IMR-90 (cell line): ENCODE measurements around the gene PARD3. TPM values are rescaled to one million over a fixed set of nuclear protein-coding genes. Genes with fewer than 3 reads are reported as not detected.

Experiments
- ATAC-seq: fragments of 200-7000 bp; cut with Tn5 transposase; 2 replicates; pipeline ENCODE4 v1.9.1; 2020; ENCODE audit warnings: low read depth, mild to moderate bottlenecking, moderate library complexity
- BruUV-seq: library from RNA; stranded (reverse); fragments of 400-500 nt; replicated peaks from 2 replicates; lab custom pipeline; 2021; lab: Mats Ljungman, UMichigan
- CTCF ChIA-PET: fragments of 300-600 bp; formaldehyde crosslinking; extraction: SDS; loops from one replicate; lab custom pipeline; 2021; ENCODE audit warnings: antibody characterized with exemption; lab: Yijun Ruan, JAX
- POLR2A ChIA-PET: fragments of 300-600 bp; sonication (Branson Sonifier 250); formaldehyde crosslinking; loops from one replicate; lab custom pipeline; 2022; ENCODE audit warnings: antibody characterized with exemption; ENCODE audit not compliant: unreplicated experiment; lab: Charles Lee
- DNase-seq: peaks from one replicate; pipeline ENCODE4 v3.0.0; 2013
- H2AFZ ChIP-seq: replicated peaks from 2 replicates; pipeline ENCODE3; 2013; ENCODE audit warnings: low read length, mild to moderate bottlenecking; ENCODE audit not compliant: poor library complexity
- H2AK5ac ChIP-seq: 2 replicates; pipeline ENCODE4 v1.6.1; 2013; ENCODE audit warnings: low read depth, low read length, inconsistent platforms
- H2AK9ac ChIP-seq: replicated peaks from 2 replicates; pipeline ENCODE3; 2013; ENCODE audit warnings: mild to moderate bottlenecking, low read depth, low read length, moderate library complexity; ENCODE audit not compliant: poor library complexity
- H2BK120ac ChIP-seq: 2 replicates; pipeline ENCODE4 v1.6.1; 2013; ENCODE audit warnings: low read depth, low read length, inconsistent platforms
- H2BK15ac ChIP-seq: 3 replicates; pipeline ENCODE4 v1.6.1; 2013; ENCODE audit warnings: low read depth, low read length, inconsistent platforms
- H2BK20ac ChIP-seq: 2 replicates; pipeline ENCODE4 v1.6.1; 2013; ENCODE audit warnings: low read depth, mild to moderate bottlenecking, inconsistent platforms, low read length, moderate library complexity
- H2BK5ac ChIP-seq: 2 replicates; pipeline ENCODE4 v1.6.1; 2013; ENCODE audit warnings: mild to moderate bottlenecking, low read depth, low read length, inconsistent platforms; ENCODE audit not compliant: poor library complexity, severe bottlenecking
- H3K14ac ChIP-seq: replicated peaks from 2 replicates; pipeline ENCODE4 v1.6.1; 2013; ENCODE audit warnings: low read depth, low read length, inconsistent platforms
- H3K18ac ChIP-seq: 2 replicates; pipeline ENCODE4 v1.6.1; 2013; ENCODE audit warnings: low read depth, low read length, control low read depth
- H3K23ac ChIP-seq: 2 replicates; pipeline ENCODE4 v1.6.1; 2013; ENCODE audit warnings: low read depth, low read length, inconsistent platforms
- H3K27ac ChIP-seq: 2 replicates; pipeline ENCODE4 v1.5.1; 2013; ENCODE audit warnings: mild to moderate bottlenecking, control low read depth, low read length; ENCODE audit not compliant: insufficient read depth
- H3K27me3 ChIP-seq: 2 replicates; pipeline ENCODE4 v1.6.1; 2013; ENCODE audit warnings: low read length; ENCODE audit not compliant: control insufficient read depth, insufficient read depth
- H3K36me3 ChIP-seq: 2 replicates; pipeline ENCODE4 v1.6.1; 2013; ENCODE audit warnings: low read length, mixed read lengths; ENCODE audit not compliant: control insufficient read depth, insufficient read depth
- H3K4ac ChIP-seq: 2 replicates; pipeline ENCODE4 v1.6.1; 2013; ENCODE audit warnings: low read depth, low read length, inconsistent platforms
- H3K4me1 ChIP-seq: 2 replicates; pipeline ENCODE4 v1.6.1; 2013; ENCODE audit warnings: low read length, mixed read lengths; ENCODE audit not compliant: control insufficient read depth, insufficient read depth
- H3K4me2 ChIP-seq: 2 replicates; pipeline ENCODE4 v1.6.1; 2013; ENCODE audit warnings: low read depth, mild to moderate bottlenecking, control low read depth, low read length, moderate library complexity
- H3K4me3 ChIP-seq: 2 replicates; pipeline ENCODE4 v1.5.1; 2013; ENCODE audit warnings: low read depth, mild to moderate bottlenecking, control low read depth, low read length, moderate library complexity; ENCODE audit not compliant: insufficient read depth
- H3K56ac ChIP-seq: 2 replicates; pipeline ENCODE4 v1.6.1; 2013; ENCODE audit warnings: low read length, inconsistent platforms; ENCODE audit not compliant: insufficient read depth; ENCODE audit errors: extremely low read depth
- H3K79me1 ChIP-seq, 2 experiments: 2 replicates each; pipeline ENCODE4 v1.6.1; 2013; ENCODE audit warnings: low read length in 2 of 2, inconsistent platforms in 1 of 2, low read depth in 1 of 2
- H3K9ac ChIP-seq: 2 replicates; pipeline ENCODE4 v1.6.1; 2013; ENCODE audit warnings: low read depth, low read length, control low read depth
- H3K9me1 ChIP-seq: 2 replicates; pipeline ENCODE4 v1.6.1; 2013; ENCODE audit warnings: low read length, inconsistent platforms; ENCODE audit not compliant: insufficient read depth
- H3K9me3 ChIP-seq: 2 replicates; pipeline ENCODE4 v1.6.1; 2013; ENCODE audit warnings: low read length; ENCODE audit not compliant: control insufficient read depth, insufficient read depth
- H4K20me1 ChIP-seq: 2 replicates; pipeline ENCODE4 v1.6.1; 2013; ENCODE audit warnings: low read length, inconsistent platforms; ENCODE audit not compliant: insufficient read depth
- H4K5ac ChIP-seq: 2 replicates; pipeline ENCODE4 v1.6.1; 2013; ENCODE audit warnings: mild to moderate bottlenecking, low read depth, low read length, control low read depth
- H4K8ac ChIP-seq, 2 experiments: 2 replicates each; pipeline ENCODE4 v1.6.1; 2013; ENCODE audit warnings: low read depth in 2 of 2, low read length in 2 of 2, control low read depth in 1 of 2, inconsistent platforms in 1 of 2
- H4K91ac ChIP-seq: 2 replicates; pipeline ENCODE4 v1.6.1; 2013; ENCODE audit warnings: low read depth, low read length, inconsistent platforms; ENCODE audit not compliant: insufficient read depth
- BHLHE40 ChIP-seq: fragments of 150-350 bp; IDR thresholded peaks from 2 replicates; pipeline ENCODE4 v1.6.1; 2016; ENCODE audit warnings: mild to moderate bottlenecking, low read depth, low read length
- CEBPB ChIP-seq: IDR thresholded peaks from 2 replicates; pipeline ENCODE4 v1.6.1; 2012; ENCODE audit warnings: low read depth, low read length, improper control_type of control experiment
- CHD1 ChIP-seq: IDR thresholded peaks from 2 replicates; pipeline ENCODE4 v1.6.1; 2012; ENCODE audit warnings: low read depth, low read length, improper control_type of control experiment
- ELK1 ChIP-seq: fragments of 150-350 bp; IDR thresholded peaks from 2 replicates; pipeline ENCODE4 v1.6.1; 2016; ENCODE audit warnings: low read depth, mild to moderate bottlenecking, low read length, moderate library complexity, borderline replicate concordance
- FOS ChIP-seq: fragments of 150-350 bp; IDR thresholded peaks from 2 replicates; pipeline ENCODE4 v1.6.1; 2016; ENCODE audit warnings: low read depth, low read length
- MAFK ChIP-seq: IDR thresholded peaks from 2 replicates; pipeline ENCODE4 v1.6.1; 2012; ENCODE audit warnings: low read depth, low read length, improper control_type of control experiment
- MAZ ChIP-seq: IDR thresholded peaks from 2 replicates; pipeline ENCODE4 v1.6.1; 2012; ENCODE audit warnings: low read depth, mild to moderate bottlenecking, low read length, improper control_type of control experiment, moderate library complexity, borderline replicate concordance
- MXI1 ChIP-seq: IDR thresholded peaks from 2 replicates; pipeline ENCODE4 v1.6.1; 2012; ENCODE audit warnings: low read depth, mild to moderate bottlenecking, low read length, moderate library complexity, borderline replicate concordance
- NFE2L2 ChIP-seq: fragments of 150-350 bp; IDR thresholded peaks from 2 replicates; pipeline ENCODE4 v1.6.1; 2016; ENCODE audit warnings: low read depth, mild to moderate bottlenecking, low read length
- POLR2A ChIP-seq: IDR thresholded peaks from 2 replicates; pipeline ENCODE4 v1.6.1; 2012; ENCODE audit warnings: mild to moderate bottlenecking, low read depth, low read length
- RAD21 ChIP-seq: IDR thresholded peaks from 2 replicates; pipeline ENCODE4 v1.6.1; 2012; ENCODE audit warnings: low read length, improper control_type of control experiment
- RCOR1 ChIP-seq: IDR thresholded peaks from 2 replicates; pipeline ENCODE4 v1.6.1; 2012; ENCODE audit warnings: mild to moderate bottlenecking, low read length, improper control_type of control experiment; ENCODE audit not compliant: insufficient replicate concordance
- RFX5 ChIP-seq: IDR thresholded peaks from 2 replicates; pipeline ENCODE4 v1.8.0; 2012; ENCODE audit warnings: low read depth, mild to moderate bottlenecking, low read length, moderate library complexity
- SMC3 ChIP-seq: fragments of 150-350 bp; IDR thresholded peaks from 2 replicates; pipeline ENCODE4 v1.6.1; 2016; ENCODE audit warnings: low read depth, mild to moderate bottlenecking, antibody characterized with exemption, low read length, moderate library complexity
- WGBS, 2 experiments: methylation state at CpG; one replicate each; pipeline versions ENCODE4 v1.1.5 to v1.1.7; 2013; ENCODE audit warnings: missing lambda C conversion rate in 2 of 2; ENCODE audit not compliant: insufficient read length in 1 of 2; ENCODE audit errors: extremely low coverage in 2 of 2; 5-methylcytosine and 5-hydroxymethylcytosine counted together
- dilution Hi-C: fragments of 300-500 bp; cut with HindIII; formaldehyde crosslinking; loops from one replicate; pipeline ENCODE4 v1.14.3; 2018; ENCODE audit warnings: low sequenced_read_pairs; ENCODE audit not compliant: unreplicated experiment
- in situ Hi-C: fragments of 300-500 bp; cut with MboI; formaldehyde crosslinking; loops from 3 replicates; pipeline ENCODE4 v1.14.3; 2019; ENCODE audit warnings: low sequenced_read_pairs, inconsistent platforms, mixed read lengths
- intact Hi-C: fragments of 100-400 bp; cut with micrococcal nuclease; formaldehyde crosslinking; loops from 2 replicates; pipeline ENCODE4 v1.10.0; 2022
- polyA plus RNA-seq, 3 experiments: library from polyadenylated mRNA; depleted of rRNA; stranded (reverse); fragments of >200 nt; gene quantifications; 2 replicates each; pipeline ENCODE4 v1.2.3, GENCODE V29; 2012; ENCODE audit warnings: low replicate concordance in 1 of 3
- total RNA-seq: library from RNA; depleted of rRNA; stranded (reverse); fragments of >200 nt; gene quantifications from 2 replicates; pipeline ENCODE4 v1.2.3, GENCODE V29; 2012
- TF ChIP-seq, protein P1 (sequence below): fragments of 150-350 bp; IDR thresholded peaks from 2 replicates; pipeline ENCODE4 v1.6.1; 2017; ENCODE audit warnings: mild to moderate bottlenecking, antibody characterized with exemption, low read length, low read depth
- TF ChIP-seq, protein P2 (sequence below): conservative IDR thresholded peaks from 2 replicates; pipeline ENCODE4 v1.5.1; 2012; ENCODE audit warnings: mild to moderate bottlenecking, low read depth, low read length, improper control_type of control experiment

The PARD3 gene
- total and polyA plus RNA-seq, 2 of the 4 experiments (the other 2 are of a cell fraction), result 14.6 to 37.5 TPM

- H4K20me1 ChIP-seq, result no peaks in the 10 kb centered on the region
- no peak overlapping the region for H2AK9ac ChIP-seq
- ATAC-seq, result peak; percentile 16; the same call in 1 of the 2 replicates
- H3K4ac ChIP-seq, result no peak overlapping the region
- peak; percentile 18 for DNase-seq
- intact Hi-C loops, result no loop called here
- no peaks in the 10 kb centered on the region for H3K9me3 ChIP-seq
- H3K14ac ChIP-seq, result no peak overlapping the region
- H3K27me3 ChIP-seq, result no peaks in the 10 kb centered on the region
- no peak overlapping the region for H3K9ac ChIP-seq
- no TSS peak for BruUV-seq
- no peak overlapping the region for H2BK120ac ChIP-seq
- H3K56ac ChIP-seq, result no peak overlapping the region
- ChIA-PET CTCF (no interaction called here), POLR2A (no interaction called here)
- H2AK5ac ChIP-seq, result no peak overlapping the region
- no peak overlapping the region for H2AFZ ChIP-seq
- peaks cover 11% of the 10 kb centered on the region for H3K4me1 ChIP-seq
- H3K4me2 ChIP-seq, result no peak overlapping the region
- H3K36me3 ChIP-seq, result no peaks in the 10 kb centered on the region
- H2BK5ac ChIP-seq, result no peak overlapping the region
- in situ Hi-C loops, result no loop called here
- H3K23ac ChIP-seq, result no peak overlapping the region
- H3K79me1 ChIP-seq, result peaks cover 15 to 22% of the 10 kb centered on the region in 2 experiments; a peak in 3 of 4 replicates
- no peak overlapping the region for H3K18ac ChIP-seq
- TF ChIP-seq FOS (no peak), BHLHE40 (no peak), RAD21 (no peak), MAFK (no peak), NFE2L2 (no peak), MAZ (no peak), SMC3 (no peak), POLR2A (no peak), RCOR1 (no peak), RFX5 (no peak), MXI1 (no peak), CHD1 (no peak), ELK1 (no peak), CEBPB (no peak)
- TF ChIP-seq, protein P1, sequence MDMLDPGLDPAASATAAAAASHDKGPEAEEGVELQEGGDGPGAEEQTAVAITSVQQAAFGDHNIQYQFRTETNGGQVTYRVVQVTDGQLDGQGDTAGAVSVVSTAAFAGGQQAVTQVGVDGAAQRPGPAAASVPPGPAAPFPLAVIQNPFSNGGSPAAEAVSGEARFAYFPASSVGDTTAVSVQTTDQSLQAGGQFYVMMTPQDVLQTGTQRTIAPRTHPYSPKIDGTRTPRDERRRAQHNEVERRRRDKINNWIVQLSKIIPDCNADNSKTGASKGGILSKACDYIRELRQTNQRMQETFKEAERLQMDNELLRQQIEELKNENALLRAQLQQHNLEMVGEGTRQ, result no peak
- TF ChIP-seq, protein P2, sequence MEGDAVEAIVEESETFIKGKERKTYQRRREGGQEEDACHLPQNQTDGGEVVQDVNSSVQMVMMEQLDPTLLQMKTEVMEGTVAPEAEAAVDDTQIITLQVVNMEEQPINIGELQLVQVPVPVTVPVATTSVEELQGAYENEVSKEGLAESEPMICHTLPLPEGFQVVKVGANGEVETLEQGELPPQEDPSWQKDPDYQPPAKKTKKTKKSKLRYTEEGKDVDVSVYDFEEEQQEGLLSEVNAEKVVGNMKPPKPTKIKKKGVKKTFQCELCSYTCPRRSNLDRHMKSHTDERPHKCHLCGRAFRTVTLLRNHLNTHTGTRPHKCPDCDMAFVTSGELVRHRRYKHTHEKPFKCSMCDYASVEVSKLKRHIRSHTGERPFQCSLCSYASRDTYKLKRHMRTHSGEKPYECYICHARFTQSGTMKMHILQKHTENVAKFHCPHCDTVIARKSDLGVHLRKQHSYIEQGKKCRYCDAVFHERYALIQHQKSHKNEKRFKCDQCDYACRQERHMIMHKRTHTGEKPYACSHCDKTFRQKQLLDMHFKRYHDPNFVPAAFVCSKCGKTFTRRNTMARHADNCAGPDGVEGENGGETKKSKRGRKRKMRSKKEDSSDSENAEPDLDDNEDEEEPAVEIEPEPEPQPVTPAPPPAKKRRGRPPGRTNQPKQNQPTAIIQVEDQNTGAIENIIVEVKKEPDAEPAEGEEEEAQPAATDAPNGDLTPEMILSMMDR, result no peak
- no peak overlapping the region for H2BK15ac ChIP-seq
- no peak overlapping the region for H2BK20ac ChIP-seq
- peaks cover 5% of the 10 kb centered on the region for H3K9me1 ChIP-seq
- H3K27ac ChIP-seq, result no peak overlapping the region
- dilution Hi-C loops, result no loop called here
- H4K8ac ChIP-seq, result no peak overlapping the region
- no peak overlapping the region for H4K5ac ChIP-seq
- WGBS, 2 experiments, result no CpG with 5 or more reads among the region's 4 CpGs
- H3K4me3 ChIP-seq, result no peak overlapping the region
- H4K91ac ChIP-seq, result no peak overlapping the region
These were observed 228.0 kb downstream of the PARD3 start for GRCh38 chr10:34587002-34587679.
